ENCODE data around the gene GPBP1.
"Not testable (repeated sequence)": the region's sequence is repeated elsewhere in the genome, so short reads cannot be mapped to it uniquely, and the experiment has no call there.

The GPBP1 gene

GRCh38 chr5:57215629-57216195 is 41.9 kb downstream of the GPBP1 start:
- no peak for DNase-seq

GRCh38 chr5:57216714-57217113 is 42.9 kb downstream of the GPBP1 start:
- DNase-seq = no peak

- no peak for DNase-seq
These were observed 45.5 kb downstream of the GPBP1 start for GRCh38 chr5:57219386-57219785.

- no peak for DNase-seq
These were observed 47.2 kb downstream of the GPBP1 start for GRCh38 chr5:57221049-57221568.

- DNase-seq = no peak
These were observed 51.7 kb downstream of the GPBP1 start for GRCh38 chr5:57225553-57225952.

- no peak for DNase-seq
These were observed 55.5 kb downstream of the GPBP1 start for GRCh38 chr5:57229313-57229712.

- DNase-seq = no peak
These were observed 57.7 kb downstream of the GPBP1 start for GRCh38 chr5:57231607-57232006.

- DNase-seq = no peak
These were observed 58.6 kb downstream of the GPBP1 start for GRCh38 chr5:57232293-57233033.

- no peak for DNase-seq
These were observed 69.7 kb downstream of the GPBP1 start for GRCh38 chr5:57243286-57244137.

GRCh38 chr5:57244331-57244730 is 70.5 kb downstream of the GPBP1 start:
- no peak for DNase-seq

GRCh38 chr5:57246426-57246825 is 72.6 kb downstream of the GPBP1 start:
- DNase-seq = no peak

GRCh38 chr5:57247765-57248164 is 73.9 kb downstream of the GPBP1 start:
- no peak for DNase-seq

- no peak for DNase-seq
These were observed 75.5 kb downstream of the GPBP1 start for GRCh38 chr5:57249265-57249874.

GRCh38 chr5:57258052-57258451 is 84.2 kb downstream of the GPBP1 start:
- no peak for DNase-seq

GRCh38 chr5:57258943-57259342 is 85.1 kb downstream of the GPBP1 start:
- DNase-seq = no peak

GRCh38 chr5:57259704-57260103 is 85.8 kb downstream of the GPBP1 start:
- no peak for DNase-seq

- no peak for DNase-seq
These were observed 88.7 kb downstream of the GPBP1 start for GRCh38 chr5:57262541-57262940.

GRCh38 chr5:57267805-57268204 is 93.9 kb downstream of the GPBP1 start:
- DNase-seq = no peak

- no peak for DNase-seq
These were observed 102.5 kb downstream of the GPBP1 start for GRCh38 chr5:57276353-57276752.

GRCh38 chr5:57277085-57277484 is 103.2 kb downstream of the GPBP1 start:
- no peak for DNase-seq

GRCh38 chr5:57280853-57281252 is 107.0 kb downstream of the GPBP1 start:
- no peak for DNase-seq

- not testable (repeated sequence) for DNase-seq
These were observed 111.2 kb downstream of the GPBP1 start for GRCh38 chr5:57285084-57285483.

GRCh38 chr5:57291894-57292293 is 118.0 kb downstream of the GPBP1 start:
- DNase-seq = no peak
